ENCODE results near the gene CORO6. TPM values are rescaled to one million over a fixed set of nuclear protein-coding genes. Genes with fewer than 3 reads are reported as not detected.
A peak's percentile ranks its signal among the peaks of the same experiment; 100 is the strongest.

Gene CORO6
- total and polyA plus RNA-seq, 2 of the 13 experiments (the other 11 are each of a cell fraction or from before 2014, with no cell fraction given), result 0.42 to 0.82 TPM

DNA sequence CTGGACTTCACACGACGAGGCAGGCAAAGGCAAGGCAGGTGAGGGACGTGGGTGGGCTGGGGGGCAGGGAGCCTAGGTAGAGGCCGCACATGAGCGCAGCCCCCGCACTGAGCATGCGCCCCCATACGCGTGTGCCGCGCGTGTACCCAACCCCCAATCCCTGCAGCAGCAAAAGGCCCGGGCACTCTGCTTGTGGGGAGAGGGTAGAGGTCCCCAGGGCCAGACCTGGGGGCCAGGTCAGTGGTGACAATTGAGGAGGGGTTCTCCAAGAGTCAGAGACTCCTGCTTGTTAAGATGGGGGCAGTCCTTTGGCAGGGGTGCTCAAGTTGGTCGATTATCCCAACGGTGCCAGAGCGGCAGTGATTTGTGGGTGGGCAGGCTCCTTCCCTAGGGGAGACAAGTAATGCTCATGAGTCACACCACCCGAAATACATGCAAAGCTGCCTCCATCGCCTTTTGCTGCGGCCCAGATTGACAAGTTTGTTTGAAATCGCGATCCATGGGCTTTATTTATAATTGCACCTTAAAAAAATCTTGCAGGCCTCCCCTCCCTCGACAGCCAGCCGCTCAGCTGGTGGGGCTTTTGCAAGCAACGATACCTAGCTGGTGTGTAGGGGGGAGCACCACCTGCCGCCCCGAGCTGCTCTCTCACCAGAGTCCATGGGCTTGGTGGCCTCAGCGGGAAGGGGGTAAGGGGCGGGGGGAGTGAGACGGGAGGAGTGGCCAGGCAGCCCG, 32.1 kb downstream of the CORO6 start (continued):
- TF ChIP-seq, protein P1, sequence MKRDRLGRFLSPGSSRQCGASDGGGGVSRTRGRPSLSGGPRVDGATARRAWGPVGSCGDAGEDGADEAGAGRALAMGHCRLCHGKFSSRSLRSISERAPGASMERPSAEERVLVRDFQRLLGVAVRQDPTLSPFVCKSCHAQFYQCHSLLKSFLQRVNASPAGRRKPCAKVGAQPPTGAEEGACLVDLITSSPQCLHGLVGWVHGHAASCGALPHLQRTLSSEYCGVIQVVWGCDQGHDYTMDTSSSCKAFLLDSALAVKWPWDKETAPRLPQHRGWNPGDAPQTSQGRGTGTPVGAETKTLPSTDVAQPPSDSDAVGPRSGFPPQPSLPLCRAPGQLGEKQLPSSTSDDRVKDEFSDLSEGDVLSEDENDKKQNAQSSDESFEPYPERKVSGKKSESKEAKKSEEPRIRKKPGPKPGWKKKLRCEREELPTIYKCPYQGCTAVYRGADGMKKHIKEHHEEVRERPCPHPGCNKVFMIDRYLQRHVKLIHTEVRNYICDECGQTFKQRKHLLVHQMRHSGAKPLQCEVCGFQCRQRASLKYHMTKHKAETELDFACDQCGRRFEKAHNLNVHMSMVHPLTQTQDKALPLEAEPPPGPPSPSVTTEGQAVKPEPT (CRISPR knock-in tag; IDR thresholded peaks at IDR 0.05; ENCODE audit: low read depth), result no peak
- TF ChIP-seq POLR2A (IDR thresholded peaks at IDR 0.05; ENCODE audit: insufficient read depth in 1 of 2, low read depth in 2 of 2, low read length in 2 of 2), result peak in 1 of 2 experiments; percentile 46; a peak in 2 of 4 replicates
- TF ChIP-seq NBN (conservative IDR thresholded peaks at IDR 0.05), result no peak
- TF ChIP-seq, protein P2, sequence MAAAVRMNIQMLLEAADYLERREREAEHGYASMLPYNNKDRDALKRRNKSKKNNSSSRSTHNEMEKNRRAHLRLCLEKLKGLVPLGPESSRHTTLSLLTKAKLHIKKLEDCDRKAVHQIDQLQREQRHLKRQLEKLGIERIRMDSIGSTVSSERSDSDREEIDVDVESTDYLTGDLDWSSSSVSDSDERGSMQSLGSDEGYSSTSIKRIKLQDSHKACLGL (CRISPR knock-in tag; IDR thresholded peaks at IDR 0.05), result no peak
- TF ChIP-seq, protein P3, sequence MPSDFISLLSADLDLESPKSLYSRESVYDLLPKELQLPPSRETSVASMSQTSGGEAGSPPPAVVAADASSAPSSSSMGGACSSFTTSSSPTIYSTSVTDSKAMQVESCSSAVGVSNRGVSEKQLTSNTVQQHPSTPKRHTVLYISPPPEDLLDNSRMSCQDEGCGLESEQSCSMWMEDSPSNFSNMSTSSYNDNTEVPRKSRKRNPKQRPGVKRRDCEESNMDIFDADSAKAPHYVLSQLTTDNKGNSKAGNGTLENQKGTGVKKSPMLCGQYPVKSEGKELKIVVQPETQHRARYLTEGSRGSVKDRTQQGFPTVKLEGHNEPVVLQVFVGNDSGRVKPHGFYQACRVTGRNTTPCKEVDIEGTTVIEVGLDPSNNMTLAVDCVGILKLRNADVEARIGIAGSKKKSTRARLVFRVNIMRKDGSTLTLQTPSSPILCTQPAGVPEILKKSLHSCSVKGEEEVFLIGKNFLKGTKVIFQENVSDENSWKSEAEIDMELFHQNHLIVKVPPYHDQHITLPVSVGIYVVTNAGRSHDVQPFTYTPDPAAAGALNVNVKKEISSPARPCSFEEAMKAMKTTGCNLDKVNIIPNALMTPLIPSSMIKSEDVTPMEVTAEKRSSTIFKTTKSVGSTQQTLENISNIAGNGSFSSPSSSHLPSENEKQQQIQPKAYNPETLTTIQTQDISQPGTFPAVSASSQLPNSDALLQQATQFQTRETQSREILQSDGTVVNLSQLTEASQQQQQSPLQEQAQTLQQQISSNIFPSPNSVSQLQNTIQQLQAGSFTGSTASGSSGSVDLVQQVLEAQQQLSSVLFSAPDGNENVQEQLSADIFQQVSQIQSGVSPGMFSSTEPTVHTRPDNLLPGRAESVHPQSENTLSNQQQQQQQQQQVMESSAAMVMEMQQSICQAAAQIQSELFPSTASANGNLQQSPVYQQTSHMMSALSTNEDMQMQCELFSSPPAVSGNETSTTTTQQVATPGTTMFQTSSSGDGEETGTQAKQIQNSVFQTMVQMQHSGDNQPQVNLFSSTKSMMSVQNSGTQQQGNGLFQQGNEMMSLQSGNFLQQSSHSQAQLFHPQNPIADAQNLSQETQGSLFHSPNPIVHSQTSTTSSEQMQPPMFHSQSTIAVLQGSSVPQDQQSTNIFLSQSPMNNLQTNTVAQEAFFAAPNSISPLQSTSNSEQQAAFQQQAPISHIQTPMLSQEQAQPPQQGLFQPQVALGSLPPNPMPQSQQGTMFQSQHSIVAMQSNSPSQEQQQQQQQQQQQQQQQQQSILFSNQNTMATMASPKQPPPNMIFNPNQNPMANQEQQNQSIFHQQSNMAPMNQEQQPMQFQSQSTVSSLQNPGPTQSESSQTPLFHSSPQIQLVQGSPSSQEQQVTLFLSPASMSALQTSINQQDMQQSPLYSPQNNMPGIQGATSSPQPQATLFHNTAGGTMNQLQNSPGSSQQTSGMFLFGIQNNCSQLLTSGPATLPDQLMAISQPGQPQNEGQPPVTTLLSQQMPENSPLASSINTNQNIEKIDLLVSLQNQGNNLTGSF (CRISPR knock-in tag; IDR thresholded peaks at IDR 0.05), result 0 out of 2 replicates have a peak, but pooled peaks have one; percentile 46
- 0 out of 2 replicates have a peak, but pooled peaks have one; percentile 46 for TF ChIP-seq ZNF441 (CRISPR knock-in tag; IDR thresholded peaks at IDR 0.05; ENCODE audit: borderline replicate concordance)
- no peak for TF ChIP-seq LCORL (IDR thresholded peaks at IDR 0.05)
- TF ChIP-seq LCORL (CRISPR knock-in tag; IDR thresholded peaks at IDR 0.05), result peak; percentile 2; the same call in 1 of the 2 replicates
- TF ChIP-seq ZNF563 (CRISPR knock-in tag; IDR thresholded peaks at IDR 0.05), result 0 out of 2 replicates have a peak, but pooled peaks have one; percentile 7
- no peak for TF ChIP-seq ZNF790 (CRISPR knock-in tag; IDR thresholded peaks at IDR 0.05; ENCODE audit: borderline replicate concordance)
- no peak for TF ChIP-seq ZFP36 (IDR thresholded peaks at IDR 0.05; ENCODE audit: borderline replicate concordance, low read depth, low read length, partially characterized antibody)
- TF ChIP-seq ZNF543 (CRISPR knock-in tag; IDR thresholded peaks at IDR 0.05), result peak; percentile 19; the same call in 1 of the 2 replicates
- TF ChIP-seq SALL2 (CRISPR knock-in tag; IDR thresholded peaks at IDR 0.05), result peak; percentile 29; the same call in 1 of the 2 replicates
- TF ChIP-seq HOXA9 (CRISPR knock-in tag; IDR thresholded peaks at IDR 0.05; ENCODE audit: borderline replicate concordance), result peak; percentile 78; the same call in 1 of the 2 replicates
- TF ChIP-seq SATB2 (CRISPR knock-in tag; IDR thresholded peaks at IDR 0.05), result no peak
